Hepatocyte (in vitro differentiated cells): ENCODE measurements around the gene ATP9B.

Source experiments
- EZH2 ChIP-seq: fragments of 200-600 bp; sonication (generic); IDR thresholded peaks from 2 replicates; pipeline ENCODE4 v1.6.1; 2016; ENCODE audit warnings: antibody characterized with exemption, mild to moderate bottlenecking, borderline replicate concordance
- EZH2phosphoT487 ChIP-seq: fragments of 200-600 bp; sonication (generic); IDR thresholded peaks from one replicate; pipeline ENCODE4 v1.6.1; 2018; ENCODE audit warnings: antibody characterized with exemption, mild to moderate bottlenecking, low read depth, moderate library complexity; ENCODE audit not compliant: unreplicated experiment, severe bottlenecking
- TF ChIP-seq, protein P1 (sequence below): fragments of 200-600 bp; sonication (generic); IDR thresholded peaks from 2 replicates; pipeline ENCODE4 v1.5.1; 2016; ENCODE audit warnings: antibody characterized with exemption, mild to moderate bottlenecking; ENCODE audit not compliant: poor library complexity

DNA sequence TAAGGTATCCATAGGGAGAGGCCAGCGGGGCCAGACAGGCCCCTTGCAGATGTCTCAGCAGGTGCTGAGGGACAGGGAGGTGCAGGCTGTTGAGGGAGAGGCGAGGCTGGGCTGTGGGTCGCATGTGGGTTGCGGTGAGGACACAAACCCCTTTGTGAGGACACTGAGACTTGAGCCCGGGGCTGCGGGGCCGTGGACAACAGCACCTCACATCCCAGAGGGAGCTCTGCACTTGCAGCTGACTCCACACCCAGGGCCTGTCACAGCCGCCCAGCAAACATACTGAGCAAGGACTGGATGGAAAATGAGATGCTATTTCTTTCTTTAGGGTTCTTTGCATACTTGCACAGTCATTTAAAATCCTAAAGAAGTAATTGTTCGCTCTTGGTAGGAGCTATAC lies 231.2 kb downstream of the ATP9B start:
- TF ChIP-seq, protein P1, sequence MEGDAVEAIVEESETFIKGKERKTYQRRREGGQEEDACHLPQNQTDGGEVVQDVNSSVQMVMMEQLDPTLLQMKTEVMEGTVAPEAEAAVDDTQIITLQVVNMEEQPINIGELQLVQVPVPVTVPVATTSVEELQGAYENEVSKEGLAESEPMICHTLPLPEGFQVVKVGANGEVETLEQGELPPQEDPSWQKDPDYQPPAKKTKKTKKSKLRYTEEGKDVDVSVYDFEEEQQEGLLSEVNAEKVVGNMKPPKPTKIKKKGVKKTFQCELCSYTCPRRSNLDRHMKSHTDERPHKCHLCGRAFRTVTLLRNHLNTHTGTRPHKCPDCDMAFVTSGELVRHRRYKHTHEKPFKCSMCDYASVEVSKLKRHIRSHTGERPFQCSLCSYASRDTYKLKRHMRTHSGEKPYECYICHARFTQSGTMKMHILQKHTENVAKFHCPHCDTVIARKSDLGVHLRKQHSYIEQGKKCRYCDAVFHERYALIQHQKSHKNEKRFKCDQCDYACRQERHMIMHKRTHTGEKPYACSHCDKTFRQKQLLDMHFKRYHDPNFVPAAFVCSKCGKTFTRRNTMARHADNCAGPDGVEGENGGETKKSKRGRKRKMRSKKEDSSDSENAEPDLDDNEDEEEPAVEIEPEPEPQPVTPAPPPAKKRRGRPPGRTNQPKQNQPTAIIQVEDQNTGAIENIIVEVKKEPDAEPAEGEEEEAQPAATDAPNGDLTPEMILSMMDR: no peak
- TF ChIP-seq EZH2 (no peak), EZH2phosphoT487 (no peak)
